GM12891 (cell line): ENCODE data around the gene NT5C3A.

Experiments used
- PAX5 ChIP-seq: IDR thresholded peaks from 2 replicates; pipeline ENCODE4 v1.6.1; 2011; ENCODE audit warnings: low read length, moderate library complexity, mild to moderate bottlenecking; ENCODE audit not compliant: insufficient read depth, severe bottlenecking
- POLR2A ChIP-seq: IDR thresholded peaks from 2 replicates; pipeline ENCODE4 v1.6.1; 2011; ENCODE audit warnings: low read depth, low read length, control low read depth
- POLR2AphosphoS5 ChIP-seq: IDR thresholded peaks from 2 replicates; pipeline ENCODE4 v1.6.1; 2011; ENCODE audit warnings: low read depth, low read length, control low read depth
- POU2F2 ChIP-seq: IDR thresholded peaks from 2 replicates; pipeline ENCODE4 v1.6.1; 2011; ENCODE audit warnings: low read depth, mild to moderate bottlenecking, control low read depth, low read length, moderate library complexity
- SPI1 ChIP-seq: IDR thresholded peaks from 2 replicates; pipeline ENCODE4 v1.6.1; 2011; ENCODE audit warnings: low read depth, low read length, control low read depth
- TAF1 ChIP-seq: IDR thresholded peaks from 2 replicates; pipeline ENCODE4 v1.6.1; 2011; ENCODE audit warnings: low read depth, low read length, control low read depth

GRCh38 chr7:33044986-33045385 is 17.6 kb downstream of the NT5C3A start:
- TF ChIP-seq POLR2A, result no peak
- TF ChIP-seq POLR2AphosphoS5, result no peak
- no peak for TF ChIP-seq TAF1
- TF ChIP-seq POU2F2, result no peak
- TF ChIP-seq PAX5, result no peak
- TF ChIP-seq SPI1, result no peak
